Activated T-helper 1 cell treated with anti-CD3 and anti-CD28 coated beads, Interleukin-2, amount 50 U/mL, for 16 hours (primary cell): ENCODE measurements around the gene RP9.

ENCODE experiments used
- DNase-seq, 2 donors: peaks; one replicate each; pipeline ENCODE4 v3.0.0-alpha.2; 2020; ENCODE audit warnings: low read depth in 1 of 2, low spot score in 1 of 2

RP9 gene

DNA sequence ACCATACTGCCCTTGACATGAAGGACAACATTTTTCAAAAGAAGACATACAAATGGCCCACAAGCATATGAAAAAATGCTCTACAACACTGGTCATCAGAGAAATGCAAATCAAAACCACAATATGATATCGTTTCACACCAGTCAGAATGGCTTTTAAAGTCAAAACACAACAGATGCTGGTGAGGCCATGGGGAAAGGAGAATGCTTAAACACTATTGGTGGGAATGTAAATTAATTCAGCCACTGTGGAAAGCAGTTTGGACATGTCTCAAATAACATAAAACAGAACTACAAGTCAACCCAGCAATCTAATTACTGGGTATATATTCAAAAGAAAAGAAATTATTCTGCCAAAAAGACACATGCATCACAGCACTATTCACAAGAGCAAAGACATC lies 42.4 kb downstream of the RP9 start:
- DNase-seq = no peak

DNA sequence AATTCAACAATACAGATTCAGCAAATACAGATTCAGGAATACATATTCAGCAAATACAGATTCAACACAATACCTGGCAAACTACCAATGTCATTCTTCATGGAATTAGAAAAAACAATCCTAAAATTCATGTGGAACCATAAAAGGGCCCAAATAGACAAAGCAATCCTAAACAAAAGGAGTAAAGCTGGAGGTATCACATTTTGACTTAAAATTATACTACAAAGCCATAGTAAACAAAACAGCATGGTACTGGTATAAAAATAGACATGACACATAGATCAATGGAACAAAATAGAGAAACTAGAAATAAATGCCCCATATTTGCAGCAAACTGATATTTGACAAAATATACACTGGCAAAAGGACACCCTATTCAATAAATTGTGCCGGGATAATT lies 43.2 kb downstream of the RP9 start:
- no peak for DNase-seq

DNA sequence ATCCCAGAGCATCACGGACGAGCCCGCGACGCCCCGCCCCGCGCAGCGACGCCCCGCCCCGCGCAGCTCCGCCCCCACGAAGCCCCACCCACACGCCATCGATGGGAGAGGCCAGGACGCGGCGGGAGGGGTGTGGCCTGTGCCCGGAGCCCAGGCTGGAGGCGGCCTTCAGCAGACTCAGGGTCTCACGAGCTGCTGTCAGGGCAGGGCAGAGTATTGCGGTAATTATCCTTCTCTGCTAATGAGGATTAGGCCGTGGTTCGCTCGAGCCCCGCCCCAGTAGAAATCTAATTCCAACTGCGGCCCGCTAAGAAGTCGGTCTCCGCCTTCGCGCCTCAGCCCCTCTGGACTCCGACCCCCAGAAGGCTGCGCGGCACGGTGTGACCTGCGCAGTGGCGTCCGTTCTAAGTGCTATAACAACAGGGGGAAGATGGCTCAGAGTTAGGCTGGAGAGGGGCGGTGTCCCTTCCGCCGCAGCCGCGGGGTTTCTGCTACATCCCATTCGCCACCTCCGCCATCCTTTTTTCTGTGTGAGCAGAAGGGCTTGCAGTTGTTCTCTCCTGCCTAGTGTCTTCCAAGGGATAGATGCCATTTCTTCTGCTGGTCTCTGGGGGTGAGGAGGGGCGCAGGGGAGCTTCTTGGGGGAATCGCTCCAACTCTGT lies 46.3 kb downstream of the RP9 start:
- DNase-seq = peak; percentile 81 to 84

DNA sequence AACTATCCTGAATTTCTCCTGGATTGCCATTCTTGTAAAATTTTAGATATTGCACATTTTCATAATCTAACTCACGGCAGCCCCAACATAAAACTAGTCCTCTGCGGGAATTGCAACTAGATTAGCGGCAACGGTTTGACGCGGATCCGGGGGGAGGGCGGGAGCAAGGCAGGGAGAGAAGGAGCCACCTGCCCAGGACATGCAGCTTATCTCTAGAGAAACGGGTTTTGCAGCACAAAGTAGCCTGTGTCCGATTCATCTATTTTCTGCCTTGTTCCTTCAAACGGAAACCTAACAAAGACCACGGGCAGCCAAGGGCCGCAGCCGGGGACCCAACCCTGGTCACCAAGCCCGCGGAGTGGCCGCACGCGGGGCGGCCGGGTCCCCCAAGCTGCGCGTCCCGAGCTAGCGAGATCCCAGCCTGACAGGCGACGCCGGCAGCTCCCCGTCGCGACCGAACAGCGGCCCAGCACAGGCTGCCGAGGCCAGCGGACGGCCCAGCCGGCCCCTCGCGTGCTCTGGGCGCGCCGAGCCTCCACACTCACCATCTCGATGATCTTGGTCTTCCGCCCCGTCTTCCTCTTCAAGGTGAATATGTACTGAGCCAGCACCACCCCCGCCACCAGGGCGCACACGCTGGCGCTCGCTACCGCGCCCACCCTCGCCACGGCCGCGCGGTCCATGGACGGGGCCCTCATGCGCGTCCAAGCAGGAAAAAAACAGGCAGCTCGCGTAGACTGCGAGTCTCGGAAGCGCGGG lies 47.0 kb downstream of the RP9 start, which contains the start of gene NT5C3A:
TSS of gene NT5C3A (minus strand) at position 754 of the 759 bp plus-strand sequence. CDS start at position 683, 71 bp downstream.
- peak in 1 of 2 donors; percentile 4 for DNase-seq

DNA sequence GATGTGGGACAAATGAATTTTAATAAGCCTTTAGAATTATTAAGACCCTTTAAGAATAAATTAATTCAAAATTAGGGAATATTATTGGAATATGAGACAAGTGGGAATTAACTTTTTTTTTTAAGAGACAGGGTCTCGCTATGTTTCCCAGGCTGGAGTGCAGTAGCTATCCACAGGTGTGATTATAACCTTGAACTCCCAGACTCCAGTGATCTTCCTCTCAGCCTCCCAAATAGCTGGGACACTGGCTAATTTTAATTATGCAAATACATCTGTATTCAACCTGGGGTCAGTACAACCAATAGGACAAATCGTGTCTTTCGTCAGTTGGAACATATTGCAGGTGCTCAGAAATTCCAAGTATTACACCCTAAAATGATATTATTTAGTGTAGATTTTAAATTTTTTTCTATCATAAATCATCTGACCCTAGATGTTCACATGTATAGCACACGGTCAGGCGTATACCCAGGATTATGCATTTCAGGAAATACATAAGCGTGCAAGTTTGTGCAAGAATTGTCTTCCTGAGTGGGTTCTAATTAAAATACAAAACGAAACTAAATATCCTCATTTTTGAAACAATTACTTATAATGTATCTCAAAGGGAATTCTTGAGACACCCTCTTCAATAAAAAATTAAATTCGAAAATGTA lies 47.8 kb downstream of the RP9 start:
- DNase-seq = no peak

DNA sequence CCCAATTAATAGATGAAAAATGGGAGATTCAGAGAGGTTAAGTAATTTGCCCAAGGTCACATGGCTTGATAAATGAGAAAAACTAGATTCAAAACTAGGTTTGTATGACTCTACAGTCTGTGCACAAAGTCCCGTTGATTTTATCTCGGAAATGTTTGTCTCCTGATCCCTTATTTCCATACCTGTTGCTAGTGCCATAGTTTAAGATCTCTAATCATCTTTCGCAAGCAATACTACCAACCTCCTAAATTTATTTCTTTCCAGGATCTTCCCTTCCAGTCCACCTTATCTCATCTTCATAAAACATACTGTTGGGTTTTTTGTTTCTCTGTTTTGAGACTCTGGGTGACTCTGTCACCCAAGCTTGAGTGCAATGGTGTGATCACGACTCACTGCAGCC lies 49.6 kb downstream of the RP9 start:
- DNase-seq = no peak

DNA sequence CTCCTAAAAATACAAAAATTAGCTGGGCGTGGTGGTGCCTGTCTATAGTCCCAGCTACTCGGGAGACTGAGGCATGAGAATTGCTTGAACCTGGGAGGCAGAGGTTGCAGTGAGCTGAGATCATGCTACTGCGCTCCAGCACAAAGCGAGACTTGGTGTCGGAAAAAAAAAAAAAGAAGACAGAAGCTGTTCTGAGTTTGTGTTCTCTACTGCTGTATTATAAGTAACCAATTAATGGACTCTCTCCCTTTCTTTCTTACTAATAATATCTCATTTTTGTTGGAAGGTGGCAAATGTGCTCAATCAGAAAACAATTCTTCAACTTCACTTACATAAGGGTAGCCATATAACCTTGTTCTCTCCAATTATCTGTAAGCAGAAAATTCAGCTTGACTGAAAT lies 54.0 kb downstream of the RP9 start:
- DNase-seq = no peak

DNA sequence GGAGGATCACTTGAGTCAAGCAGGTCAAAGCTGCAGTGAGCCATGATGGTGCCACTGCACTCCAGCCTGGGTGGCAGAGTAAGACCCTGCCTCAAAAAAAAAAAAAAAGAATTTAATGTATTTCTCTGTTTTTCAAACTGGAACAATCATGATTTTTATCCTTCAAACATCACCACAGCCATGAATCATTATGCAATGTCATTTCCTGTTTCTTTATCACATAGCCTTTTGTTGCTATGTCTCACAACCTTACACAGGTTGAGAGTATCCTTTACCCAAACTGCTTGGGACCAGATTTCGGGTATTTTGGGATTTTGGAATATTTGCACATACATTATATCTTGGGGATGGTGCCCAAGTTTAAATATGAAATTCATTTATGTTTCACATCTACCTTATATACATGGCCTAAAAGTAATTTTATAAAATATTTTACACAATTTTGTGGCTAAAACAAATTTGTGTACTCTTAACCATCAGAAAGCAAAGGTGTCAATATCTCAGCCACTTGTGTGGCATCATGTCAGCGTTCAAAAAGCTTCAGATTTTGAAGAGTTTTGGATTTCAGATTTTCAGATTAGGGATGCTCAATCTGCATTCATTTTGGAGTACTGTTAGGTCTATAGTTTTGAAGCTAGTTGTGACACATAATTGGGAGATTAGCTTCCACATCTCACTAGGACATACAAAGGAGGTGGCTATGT lies 54.8 kb downstream of the RP9 start:
- DNase-seq = no peak

DNA sequence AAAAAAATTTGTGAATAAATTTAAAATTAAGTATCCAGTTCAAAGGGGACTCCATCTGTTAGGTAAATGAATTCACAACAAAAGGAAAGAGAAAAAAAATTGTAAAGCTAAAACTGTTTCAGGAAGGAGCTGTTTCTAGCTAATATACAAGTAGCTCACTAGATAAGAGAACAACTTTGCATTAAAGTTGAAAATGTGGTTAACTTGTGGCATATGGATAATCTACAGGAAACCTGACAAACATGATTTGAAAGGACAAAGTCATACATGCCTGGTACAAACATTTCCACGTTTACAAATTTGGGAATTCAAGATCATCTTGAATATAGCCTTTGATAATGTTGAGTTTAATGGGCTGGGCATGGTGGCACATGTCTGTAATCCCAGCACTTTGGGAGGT lies 55.5 kb downstream of the RP9 start:
- DNase-seq = no peak

DNA sequence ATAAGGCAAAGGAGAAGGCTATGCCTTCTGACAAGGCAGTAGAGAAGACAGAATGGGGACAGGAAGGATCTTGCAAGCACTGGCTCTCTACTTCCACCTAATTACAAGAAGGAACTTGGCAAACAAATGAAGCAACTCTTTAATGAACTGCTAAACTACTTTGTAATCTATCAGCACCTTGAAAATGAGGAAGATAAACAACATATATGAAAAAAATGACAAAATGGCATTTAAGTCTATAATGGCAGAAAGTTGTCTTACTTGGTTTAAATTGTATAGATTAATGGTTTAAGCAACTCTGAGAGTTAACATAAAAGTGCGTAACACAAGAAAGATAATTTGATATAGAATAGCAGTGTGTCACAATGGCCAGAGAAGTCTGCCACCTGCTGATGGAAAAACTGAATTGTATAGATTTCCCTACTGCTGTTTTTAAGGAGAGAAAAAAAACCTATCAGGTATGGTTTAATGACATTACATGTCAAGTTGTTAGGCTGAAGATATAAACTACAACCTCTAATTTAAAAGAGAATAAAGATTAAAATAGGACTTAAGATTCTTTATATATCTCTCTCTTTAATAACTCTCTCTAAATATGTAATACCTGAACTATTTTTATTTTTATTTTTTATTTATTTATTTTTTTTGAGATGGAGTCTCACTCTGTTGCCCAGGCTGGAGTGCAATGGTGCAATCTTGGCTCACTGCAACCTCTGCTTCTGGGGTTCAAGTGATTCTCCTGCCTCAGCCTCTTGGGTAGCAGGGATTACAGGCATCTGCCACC lies 58.5 kb downstream of the RP9 start:
- DNase-seq = no peak

DNA sequence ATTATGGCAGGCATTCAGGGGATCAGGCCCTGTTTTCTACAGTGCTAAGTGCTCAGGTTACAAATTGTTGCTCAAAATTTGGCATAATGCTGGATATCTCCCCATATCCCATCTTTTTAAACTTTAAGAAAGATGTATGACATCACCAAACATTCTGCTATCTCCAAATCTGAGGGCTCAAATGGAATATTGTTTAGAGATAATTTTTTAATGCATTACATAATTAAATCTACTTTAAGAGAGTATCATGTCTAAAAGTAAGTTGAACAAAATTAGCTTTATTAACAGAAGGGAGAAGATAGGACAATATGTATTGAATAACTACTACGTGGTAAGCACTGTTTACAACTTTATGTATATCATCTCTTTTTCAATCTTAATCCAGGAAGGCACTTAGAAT lies 60.5 kb downstream of the RP9 start:
- DNase-seq = no peak

DNA sequence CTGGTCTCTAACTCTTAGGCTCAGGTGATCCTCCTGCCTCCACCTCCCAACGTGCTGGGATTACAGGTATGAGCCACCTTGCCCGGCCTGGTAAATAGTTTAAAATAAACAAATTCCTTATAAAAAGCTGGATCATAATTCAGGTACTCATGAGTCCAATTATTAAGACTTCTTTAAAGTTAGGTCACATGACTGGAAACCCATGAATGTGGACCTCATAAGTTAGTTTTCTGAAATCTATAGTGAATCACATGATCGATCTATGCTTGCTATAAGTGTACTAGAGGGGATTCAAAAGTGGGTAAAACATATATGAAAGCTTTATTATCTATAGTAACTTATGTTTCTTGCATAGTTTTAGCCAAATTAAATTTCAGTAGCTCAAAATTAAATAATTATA lies 60.9 kb downstream of the RP9 start:
- DNase-seq = no peak

DNA sequence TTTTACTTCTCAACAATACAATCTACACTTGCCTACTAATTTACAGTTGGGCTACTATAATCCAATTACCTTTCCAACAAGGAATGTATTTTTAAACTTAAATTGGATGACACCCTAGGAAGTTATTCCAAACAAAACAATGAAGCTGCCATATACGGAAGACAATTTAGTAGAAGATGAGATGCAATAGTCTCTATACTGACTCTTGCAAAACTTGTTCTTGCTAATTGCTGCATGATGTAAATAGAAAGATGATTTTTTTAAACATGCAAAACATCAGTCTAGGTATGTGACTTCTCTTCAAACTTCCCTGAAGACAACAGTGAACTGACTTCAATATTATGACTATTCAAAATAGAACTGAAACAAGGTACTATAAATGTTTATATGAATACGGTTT lies 64.2 kb downstream of the RP9 start:
- DNase-seq = no peak
